ENCODE data around the gene CHCHD3.

GRCh38 chr7:133091943-133092464, 10.1 kb upstream of the CHCHD3 start:
- no peak for TF ChIP-seq ZNF512 (tag; IDR thresholded peaks at IDR 0.05)
- TF ChIP-seq HMGN3 (IDR thresholded peaks at IDR 0.05; ENCODE audit: borderline replicate concordance, extremely low read depth, insufficient read length, low read depth, low read length): no peak
- TF ChIP-seq ATF1 (CRISPR knock-in tag; IDR thresholded peaks at IDR 0.05): no peak
- no peak for TF ChIP-seq ATF1 (tag; IDR thresholded peaks at IDR 0.05)
- TF ChIP-seq ZNF639 (CRISPR knock-in tag; conservative IDR thresholded peaks at IDR 0.05 in 1 of 2, IDR thresholded peaks at IDR 0.05 in 1 of 2): no peak
- TF ChIP-seq RHOXF2B (CRISPR knock-in tag; conservative IDR thresholded peaks at IDR 0.05): no peak
- TF ChIP-seq CREB1 (IDR thresholded peaks at IDR 0.05): no peak
- TF ChIP-seq CREB1 (CRISPR knock-in tag; IDR thresholded peaks at IDR 0.05): no peak
- TF ChIP-seq CREB5 (CRISPR knock-in tag; IDR thresholded peaks at IDR 0.05): no peak

Measured in K562 (cell line).